PFSK-1 (cell line): ENCODE results near the gene ST8SIA5. TPM values are rescaled to one million over a fixed set of nuclear protein-coding genes. Genes with fewer than 3 reads are reported as not detected.

Experiments used
- FOXP2 ChIP-seq: optimal IDR thresholded peaks from 2 replicates; pipeline ENCODE3; 2011; ENCODE audit warnings: borderline replicate concordance, control low read depth, inconsistent platforms; ENCODE audit not compliant: insufficient read depth; ENCODE audit errors: extremely low read length, extremely low read depth
- POLR2AphosphoS5 ChIP-seq: IDR thresholded peaks from 2 replicates; pipeline ENCODE4 v1.6.1; 2012; ENCODE audit warnings: low read depth, mild to moderate bottlenecking, control low read depth, low read length, moderate library complexity
- REST ChIP-seq, 2 experiments: IDR thresholded peaks; 2 replicates each; pipeline versions ENCODE4 v1.6.1 to v1.8.0; 2011 to 2012; ENCODE audit warnings: low read depth in 2 of 2, low read length in 2 of 2, control low read depth in 1 of 2, inconsistent platforms in 1 of 2, mild to moderate bottlenecking in 1 of 2, moderate library complexity in 1 of 2; ENCODE audit not compliant: insufficient read depth in 1 of 2
- SIN3A ChIP-seq: IDR thresholded peaks from 2 replicates; pipeline ENCODE4 v1.6.1; 2012; ENCODE audit warnings: mild to moderate bottlenecking, low read length, moderate library complexity, borderline replicate concordance; ENCODE audit not compliant: insufficient read depth
- TAF1 ChIP-seq: IDR thresholded peaks from 2 replicates; pipeline ENCODE4 v1.6.1; 2012; ENCODE audit warnings: low read length, control low read depth, borderline replicate concordance; ENCODE audit not compliant: insufficient read depth
- polyA plus RNA-seq: library from polyadenylated mRNA; unstranded; fragments of >200 nt; gene quantifications from one replicate; pipeline ENCODE4 v1.2.1, GENCODE V29; 2012; ENCODE audit warnings: low read depth, missing spikeins; ENCODE audit not compliant: insufficient read length

The ST8SIA5 gene, protein sequence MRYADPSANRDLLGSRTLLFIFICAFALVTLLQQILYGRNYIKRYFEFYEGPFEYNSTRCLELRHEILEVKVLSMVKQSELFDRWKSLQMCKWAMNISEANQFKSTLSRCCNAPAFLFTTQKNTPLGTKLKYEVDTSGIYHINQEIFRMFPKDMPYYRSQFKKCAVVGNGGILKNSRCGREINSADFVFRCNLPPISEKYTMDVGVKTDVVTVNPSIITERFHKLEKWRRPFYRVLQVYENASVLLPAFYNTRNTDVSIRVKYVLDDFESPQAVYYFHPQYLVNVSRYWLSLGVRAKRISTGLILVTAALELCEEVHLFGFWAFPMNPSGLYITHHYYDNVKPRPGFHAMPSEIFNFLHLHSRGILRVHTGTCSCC
- polyA plus RNA-seq, result not detected

GRCh38 chr18:46756559-46757201, at the start of gene ST8SIA5:
Gene ST8SIA5 (minus strand): TSS chr18:46757053. CDS start chr18:46756508, 545 bp downstream.
- no peak for TF ChIP-seq TAF1

- TF ChIP-seq REST (IDR thresholded peaks at IDR 0.05; ENCODE audit: insufficient read depth in 1 of 2, low read depth in 2 of 2, low read length in 2 of 2) (no peak), SIN3A (no peak), FOXP2 (no peak), POLR2AphosphoS5 (no peak), TAF1 (no peak)
Measured at GRCh38 chr18:46794607-46795006, 37.8 kb upstream of the ST8SIA5 start.

GRCh38 chr18:46793565-46793964, 36.7 kb upstream of the ST8SIA5 start:
- TF ChIP-seq REST (IDR thresholded peaks at IDR 0.05; ENCODE audit: insufficient read depth in 1 of 2, low read depth in 2 of 2, low read length in 2 of 2) (no peak), POLR2AphosphoS5 (no peak), TAF1 (no peak), FOXP2 (no peak), SIN3A (no peak)

DNA sequence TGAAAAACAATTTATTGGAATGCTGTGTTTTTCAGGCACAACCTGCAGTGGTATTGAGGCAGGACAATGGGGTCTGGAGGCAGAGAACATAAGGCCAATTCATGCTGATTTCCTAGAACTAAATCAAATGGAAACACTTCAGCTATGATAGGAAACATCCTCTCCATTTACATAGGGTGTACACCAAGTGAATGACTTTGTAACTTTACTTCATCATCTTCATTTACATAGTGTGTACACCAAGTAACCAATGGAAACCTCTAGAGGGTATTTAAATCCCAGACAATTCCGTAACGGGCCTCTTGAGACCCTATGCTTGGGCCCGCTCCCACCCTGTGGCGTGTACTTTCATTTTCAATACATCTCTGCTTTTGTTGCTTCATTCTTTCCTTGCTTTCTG, 32.2 kb upstream of the ST8SIA5 start:
- TF ChIP-seq SIN3A (no peak), TAF1 (no peak), REST (IDR thresholded peaks at IDR 0.05; ENCODE audit: insufficient read depth in 1 of 2, low read depth in 2 of 2, low read length in 2 of 2) (no peak), FOXP2 (no peak), POLR2AphosphoS5 (no peak)

GRCh38 chr18:46787674-46788073, 30.8 kb upstream of the ST8SIA5 start:
- TF ChIP-seq REST (IDR thresholded peaks at IDR 0.05; ENCODE audit: insufficient read depth in 1 of 2, low read depth in 2 of 2, low read length in 2 of 2) (no peak), TAF1 (no peak), FOXP2 (no peak), POLR2AphosphoS5 (no peak), SIN3A (no peak)
